Effector CD4-positive, alpha-beta T cell (primary cell): ENCODE results near the gene NAT14.

Source experiments
- DNase-seq: peaks from one replicate; pipeline ENCODE4 v3.0.0-alpha.2; 2020

The NAT14 gene

DNA sequence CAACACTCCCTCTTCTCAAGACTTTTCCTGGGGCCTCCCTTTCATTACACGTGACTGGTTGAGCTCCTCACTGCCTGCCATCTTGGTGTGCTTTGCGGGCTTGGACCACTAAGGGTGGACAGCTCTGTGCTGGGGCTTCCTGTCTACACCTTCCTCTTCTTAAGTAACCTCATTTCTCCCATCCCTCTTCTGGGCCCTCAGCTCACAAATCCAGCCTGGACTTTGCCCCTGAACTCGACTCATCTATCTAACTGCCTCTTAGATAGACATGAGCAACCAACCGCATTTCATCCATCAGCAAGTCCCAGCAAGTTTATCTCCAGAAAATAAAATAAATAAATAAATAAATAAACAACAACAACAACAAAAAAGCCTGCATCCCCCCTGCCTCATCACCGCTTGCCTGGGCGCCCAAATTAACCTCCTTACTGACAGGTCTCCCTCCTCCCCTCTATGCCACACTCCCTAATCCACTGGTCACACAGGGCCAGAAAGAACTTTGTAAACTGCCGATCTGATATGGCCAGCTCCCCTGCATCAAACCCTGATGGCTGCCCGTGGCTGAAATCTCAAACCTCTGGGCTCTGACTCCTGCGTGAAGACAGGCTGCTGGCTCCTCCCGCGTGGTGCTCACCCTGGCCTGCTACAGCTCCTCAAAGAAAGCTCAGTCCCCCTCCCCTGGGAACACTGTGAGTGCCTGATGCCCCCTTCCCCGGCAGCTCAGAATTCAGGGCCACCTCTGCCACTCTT is 31.3 kb upstream of the NAT14 start:
- DNase-seq = no peak

GRCh38 chr19:55454787-55455243 is 30.2 kb upstream of the NAT14 start:
- DNase-seq = peak; percentile 23

GRCh38 chr19:55455576-55456235 is 29.3 kb upstream of the NAT14 start:
- DNase-seq = no peak

GRCh38 chr19:55456347-55456746 is 28.6 kb upstream of the NAT14 start:
- no peak for DNase-seq

GRCh38 chr19:55457683-55458457 is 27.1 kb upstream of the NAT14 start:
- no peak for DNase-seq

GRCh38 chr19:55459551-55459949 is 25.4 kb upstream of the NAT14 start:
- DNase-seq = no peak

GRCh38 chr19:55459950-55460657 is 24.9 kb upstream of the NAT14 start:
- DNase-seq = no peak

- no peak for DNase-seq
Measured at GRCh38 chr19:55460670-55461258, 24.2 kb upstream of the NAT14 start.

GRCh38 chr19:55461259-55461973 is 23.6 kb upstream of the NAT14 start, which contains the start of gene ISOC2:
ISOC2 (minus strand) TSS chr19:55461642; CDS start chr19:55456486, 5,156 bp downstream.
- DNase-seq = peak; percentile 100

- no peak for DNase-seq
Measured at GRCh38 chr19:55461974-55462626, 22.9 kb upstream of the NAT14 start.

DNA sequence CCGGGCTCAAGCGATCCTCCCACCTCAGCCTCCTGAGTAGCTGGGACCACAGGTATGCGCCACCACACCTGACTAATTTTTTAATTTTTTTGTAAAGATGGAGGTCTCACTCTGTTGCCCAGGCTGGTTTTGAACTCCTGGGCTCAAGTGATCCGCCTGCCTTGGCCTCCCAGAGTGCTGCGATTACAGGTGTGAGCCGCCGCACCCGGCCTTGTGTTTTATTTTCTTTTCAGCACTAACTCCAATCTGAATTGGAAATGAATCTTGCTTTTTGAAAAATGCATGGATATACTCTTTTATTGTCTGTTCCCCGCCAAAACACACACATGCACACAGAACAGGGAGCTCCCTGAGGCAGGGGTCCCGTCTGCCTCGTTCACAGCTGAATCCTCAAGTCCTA is 22.3 kb upstream of the NAT14 start:
- DNase-seq = no peak

DNA sequence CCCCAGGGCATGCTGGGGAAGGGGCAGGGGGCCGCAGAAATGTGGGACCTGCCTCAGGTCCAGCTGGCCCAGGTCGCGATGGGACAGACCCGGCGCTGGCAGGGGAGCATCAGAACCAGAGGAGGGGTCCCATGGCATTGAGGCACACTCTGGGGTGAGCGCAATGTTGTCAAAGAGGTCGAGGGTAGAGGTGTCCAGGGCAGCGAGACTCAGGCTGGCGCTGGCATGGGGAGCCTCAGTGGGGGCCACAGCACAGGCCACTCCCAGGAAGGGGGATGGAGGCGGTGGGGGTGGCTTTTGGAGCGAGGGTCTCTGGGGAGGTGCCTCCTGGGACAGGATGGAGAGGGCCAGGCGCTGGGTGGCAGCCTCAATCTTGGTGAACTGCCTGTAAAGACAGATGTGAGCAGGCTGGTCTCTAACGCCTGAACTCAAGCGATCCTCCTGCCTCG is 21.4 kb upstream of the NAT14 start:
- DNase-seq = no peak

DNA sequence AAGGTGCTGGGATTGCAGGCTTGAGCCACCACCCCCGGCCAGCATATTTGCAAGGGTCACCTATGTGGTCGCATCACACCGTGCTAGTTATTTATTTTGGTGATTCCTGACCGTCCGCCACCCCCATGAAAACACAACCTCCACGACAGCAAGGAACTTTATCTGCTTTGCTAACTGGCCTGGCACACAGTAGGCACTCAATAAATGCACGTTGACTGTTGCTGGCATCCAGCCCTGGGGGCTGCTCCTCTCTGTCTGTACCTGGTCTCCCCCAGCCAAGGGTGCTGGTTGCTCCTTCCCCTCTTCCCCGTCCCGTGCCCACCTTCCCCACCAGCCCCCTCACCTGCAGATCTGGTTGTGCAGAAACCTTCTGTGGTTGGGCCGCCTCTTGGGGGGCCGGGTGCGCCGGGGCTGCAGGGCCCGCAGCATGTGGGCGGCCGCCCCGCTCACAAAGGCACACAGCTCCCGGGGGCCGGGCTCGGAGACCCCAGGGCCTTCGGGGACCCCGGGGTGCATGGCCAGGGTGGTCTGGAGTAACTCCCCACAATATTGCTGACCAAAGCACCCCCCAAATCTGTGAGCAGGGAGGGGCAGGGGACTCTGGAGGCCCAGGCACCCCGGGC is 20.8 kb upstream of the NAT14 start:
- no peak for DNase-seq

DNA sequence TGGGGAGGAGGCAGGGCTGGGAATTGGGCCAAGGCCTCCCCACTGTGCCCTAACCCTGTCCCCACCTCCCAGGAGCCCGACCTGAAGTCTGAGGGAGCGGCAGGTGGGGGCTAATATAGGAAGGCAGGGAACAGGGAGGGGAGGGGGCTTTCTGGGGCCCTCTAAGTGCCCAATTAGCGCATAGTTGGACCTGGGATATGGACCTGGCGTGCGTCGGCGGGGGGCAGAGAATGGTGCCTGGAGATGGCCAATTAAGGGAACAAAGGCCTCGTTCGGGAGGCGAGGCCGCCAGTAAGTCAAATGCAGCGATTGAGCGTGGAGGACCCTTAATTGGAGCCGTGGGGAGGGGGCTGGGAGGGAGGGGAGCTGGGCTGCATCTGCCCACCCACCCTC is 20.3 kb upstream of the NAT14 start, which contains the start of gene C19orf85:
Gene C19orf85 (minus strand): TSS at position 90 of the 393 bp plus-strand sequence. CDS start 197 bp downstream, outside the sequence.
- DNase-seq = no peak

GRCh38 chr19:55465460-55466240 is 19.3 kb upstream of the NAT14 start:
- no peak for DNase-seq

DNA sequence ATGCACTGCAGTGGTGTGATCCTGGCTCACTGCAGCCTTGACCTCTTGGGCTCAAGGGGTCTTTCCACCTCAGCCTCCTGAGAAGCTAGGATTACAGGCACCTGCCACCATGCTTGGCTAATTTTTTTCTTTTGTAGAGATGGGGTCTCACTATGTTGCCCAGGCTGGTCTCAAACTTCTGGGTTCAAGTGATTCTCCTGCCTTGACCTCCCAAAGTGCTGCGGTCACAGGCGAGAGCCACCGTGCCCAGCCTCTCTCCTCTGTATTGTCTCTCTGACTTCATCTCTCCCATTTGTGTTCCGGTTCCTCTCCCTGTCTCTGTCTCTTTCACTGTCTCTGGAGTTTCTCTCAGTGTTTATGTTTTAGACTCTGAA is 18.8 kb upstream of the NAT14 start:
- DNase-seq = no peak

- peak; percentile 64 for DNase-seq
Measured at GRCh38 chr19:55467236-55468053, 17.5 kb upstream of the NAT14 start.

DNA sequence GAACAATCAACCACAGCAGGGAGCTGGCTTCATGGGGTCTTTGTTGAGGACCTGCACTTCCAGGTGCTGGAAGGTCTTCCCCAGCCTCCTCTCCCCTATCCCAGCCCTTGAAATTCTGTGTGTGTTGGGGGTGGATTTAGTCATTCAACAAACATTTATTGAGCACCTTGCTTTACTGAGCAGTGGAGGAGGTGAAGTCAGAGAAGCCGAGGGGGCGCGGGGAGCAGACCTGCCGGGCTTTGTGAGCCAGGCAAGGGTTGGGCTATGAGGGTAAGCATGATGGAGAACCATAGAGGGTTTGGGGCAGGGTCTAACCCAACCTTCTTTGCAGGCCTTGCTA is 17.0 kb upstream of the NAT14 start:
- DNase-seq = no peak

DNA sequence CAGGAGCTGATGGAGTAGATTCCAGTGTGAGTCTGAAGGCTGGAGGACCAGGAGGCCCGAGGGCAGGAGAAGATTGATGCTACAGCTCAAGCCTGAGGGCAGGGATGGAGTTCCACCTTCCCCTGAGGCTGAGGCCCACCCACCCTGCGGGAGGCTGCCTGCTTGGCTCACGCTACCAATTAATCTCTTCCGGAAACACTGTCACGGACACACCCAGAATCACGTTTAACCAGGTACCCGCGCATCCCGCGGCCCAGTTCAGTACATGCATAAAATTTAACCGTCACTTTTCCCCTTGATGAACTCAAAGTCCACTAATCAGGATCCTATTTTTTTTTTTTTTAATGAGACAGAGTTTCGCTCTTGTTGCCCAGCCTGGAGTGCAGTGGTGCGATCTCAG is 13.7 kb upstream of the NAT14 start:
- no peak for DNase-seq
